ENCODE data around the gene GALNT18.

DNA sequence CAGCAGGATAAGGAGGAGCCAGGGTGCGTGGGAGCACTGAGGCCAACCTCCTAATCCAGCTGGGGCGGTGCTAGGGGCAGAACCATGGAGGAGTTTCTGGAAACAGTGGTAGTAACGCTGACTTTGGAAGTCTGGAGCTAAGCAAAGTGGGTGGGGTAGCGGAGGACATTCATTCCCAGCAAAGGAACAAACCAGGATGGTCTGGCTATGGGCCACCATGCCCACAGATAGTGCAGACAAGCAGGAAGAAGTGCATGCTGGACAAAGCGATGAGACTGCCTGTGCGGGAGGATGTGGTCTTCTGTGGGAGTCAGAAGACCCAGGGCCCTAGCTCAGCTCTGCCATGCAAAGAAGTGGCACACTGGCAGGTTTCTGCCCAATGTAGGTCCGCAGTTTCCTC, 197.1 kb downstream of the GALNT18 start:
- no peak for TF ChIP-seq POLR2A (IDR thresholded peaks at IDR 0.05)
- TF ChIP-seq, protein P1, sequence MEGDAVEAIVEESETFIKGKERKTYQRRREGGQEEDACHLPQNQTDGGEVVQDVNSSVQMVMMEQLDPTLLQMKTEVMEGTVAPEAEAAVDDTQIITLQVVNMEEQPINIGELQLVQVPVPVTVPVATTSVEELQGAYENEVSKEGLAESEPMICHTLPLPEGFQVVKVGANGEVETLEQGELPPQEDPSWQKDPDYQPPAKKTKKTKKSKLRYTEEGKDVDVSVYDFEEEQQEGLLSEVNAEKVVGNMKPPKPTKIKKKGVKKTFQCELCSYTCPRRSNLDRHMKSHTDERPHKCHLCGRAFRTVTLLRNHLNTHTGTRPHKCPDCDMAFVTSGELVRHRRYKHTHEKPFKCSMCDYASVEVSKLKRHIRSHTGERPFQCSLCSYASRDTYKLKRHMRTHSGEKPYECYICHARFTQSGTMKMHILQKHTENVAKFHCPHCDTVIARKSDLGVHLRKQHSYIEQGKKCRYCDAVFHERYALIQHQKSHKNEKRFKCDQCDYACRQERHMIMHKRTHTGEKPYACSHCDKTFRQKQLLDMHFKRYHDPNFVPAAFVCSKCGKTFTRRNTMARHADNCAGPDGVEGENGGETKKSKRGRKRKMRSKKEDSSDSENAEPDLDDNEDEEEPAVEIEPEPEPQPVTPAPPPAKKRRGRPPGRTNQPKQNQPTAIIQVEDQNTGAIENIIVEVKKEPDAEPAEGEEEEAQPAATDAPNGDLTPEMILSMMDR (IDR thresholded peaks at IDR 0.05): no peak

Data from right lobe of liver (tissue), 4 donors.